RWPE2 (cell line): Measurements from ENCODE around the gene PNMA8A.

Experiments
- ATAC-seq: fragments of 200-7000 bp; cut with Tn5 transposase; 3 replicates; pipeline ENCODE4 v1.9.1; 2021; ENCODE audit warnings: low read depth
- DNase-seq: peaks from one replicate; pipeline ENCODE4 v3.0.0-alpha.2; 2020; ENCODE audit warnings: low spot score
- H3K27ac ChIP-seq: fragments of 450-650 bp; 2 replicates; pipeline ENCODE4 v1.5.1; 2017; ENCODE audit warnings: mild to moderate bottlenecking; ENCODE audit not compliant: poor library complexity, severe bottlenecking
- H3K27me3 ChIP-seq: fragments of 250-450 bp; sonication (Bioruptor Pico); 2 replicates; pipeline ENCODE4 v1.5.1; 2021; ENCODE audit warnings: mild to moderate bottlenecking, moderate library complexity; ENCODE audit not compliant: insufficient read depth, poor library complexity, severe bottlenecking
- H3K36me3 ChIP-seq: fragments of 250-450 bp; sonication (Bioruptor Pico); 2 replicates; pipeline ENCODE4 v1.5.1; 2020; ENCODE audit warnings: low read depth, mild to moderate bottlenecking, moderate library complexity
- H3K4me1 ChIP-seq: fragments of 250-450 bp; sonication (Bioruptor Pico); 2 replicates; pipeline ENCODE4 v1.5.1; 2021; ENCODE audit warnings: mild to moderate bottlenecking, moderate library complexity; ENCODE audit not compliant: insufficient read depth, poor library complexity, severe bottlenecking
- H3K4me3 ChIP-seq: fragments of 250-450 bp; sonication (Bioruptor Pico); 2 replicates; pipeline ENCODE4 v1.5.1; 2021; ENCODE audit warnings: mild to moderate bottlenecking, moderate library complexity; ENCODE audit not compliant: severe bottlenecking
- H3K9me3 ChIP-seq: fragments of 250-450 bp; sonication (Bioruptor Pico); 2 replicates; pipeline ENCODE4 v1.5.1; 2021; ENCODE audit warnings: mild to moderate bottlenecking, moderate library complexity; ENCODE audit not compliant: severe bottlenecking
- CTCF ChIP-seq: fragments of 450-650 bp; IDR thresholded peaks from one replicate; pipeline ENCODE4 v1.5.1; 2017; ENCODE audit warnings: mild to moderate bottlenecking, moderate library complexity; ENCODE audit not compliant: poor library complexity, severe bottlenecking

PNMA8A gene

GRCh38 chr19:46429999-46430398 lies 41.4 kb downstream of the PNMA8A start:
- ATAC-seq, result no peak
- Histone ChIP-seq H3K27ac (no peak overlapping the region), H3K9me3 (no peaks in the 10 kb centered on the region), H3K36me3 (no peaks in the 10 kb centered on the region), H3K4me3 (no peak overlapping the region), H3K27me3 (no peaks in the 10 kb centered on the region), H3K4me1 (no peaks in the 10 kb centered on the region)
- no peak for TF ChIP-seq CTCF
- no peak for DNase-seq

GRCh38 chr19:46428239-46429135 lies 42.9 kb downstream of the PNMA8A start, which contains the start of gene PNMA8C:
Gene PNMA8C, minus strand, starts transcription at chr19:46428936. Its CDS starts 577 bp downstream, at chr19:46428359.
- no peak for DNase-seq
- no peaks in the 10 kb centered on the region for H3K4me1 ChIP-seq

GRCh38 chr19:46427518-46428045 lies 43.8 kb downstream of the PNMA8A start:
- DNase-seq (no peak), ATAC-seq (no peak)
- no peaks in the 10 kb centered on the region for H3K36me3 ChIP-seq
- TF ChIP-seq CTCF, result no peak
- H3K27me3 ChIP-seq, result no peaks in the 10 kb centered on the region
- H3K4me3 ChIP-seq, result no peak overlapping the region
- no peaks in the 10 kb centered on the region for H3K9me3 ChIP-seq
- no peak overlapping the region for H3K27ac ChIP-seq
- H3K4me1 ChIP-seq, result no peaks in the 10 kb centered on the region

More at GRCh38 chr19:46428239-46429135, 42.9 kb downstream of the PNMA8A start, which contains the start of gene PNMA8C:
- Histone ChIP-seq H3K27ac (no peak within 1 kb of the TSS), H3K9me3 (no peaks in the 10 kb centered on the region), H3K27me3 (no peaks in the 10 kb centered on the region), H3K36me3 (no peaks in the 10 kb centered on the region), H3K4me3 (no peak within 1 kb of the TSS)
- no peak for TF ChIP-seq CTCF
- ATAC-seq, result no peak

GRCh38 chr19:46426506-46427162 lies 44.7 kb downstream of the PNMA8A start:
- TF ChIP-seq CTCF, result no peak
- Histone ChIP-seq H3K9me3 (no peaks in the 10 kb centered on the region), H3K4me3 (peak overlapping the region; percentile 30), H3K27ac (no peak overlapping the region), H3K36me3 (no peaks in the 10 kb centered on the region), H3K4me1 (no peaks in the 10 kb centered on the region), H3K27me3 (no peaks in the 10 kb centered on the region)
- ATAC-seq (peak; percentile 81), DNase-seq (peak; percentile 80)
